Hepatocyte (in vitro differentiated cells): ENCODE data around the gene NTPCR. TPM values are rescaled to one million over a fixed set of nuclear protein-coding genes. Genes with fewer than 3 reads are reported as not detected.

Experiments used
- DNase-seq: peaks from one replicate; pipeline ENCODE4 v3.0.0-alpha.2; 2016; ENCODE audit warnings: low spot score
- H2AFZ ChIP-seq: fragments of 200-600 bp; sonication (generic); 2 replicates; pipeline ENCODE4 v1.6.0; 2016; ENCODE audit warnings: antibody characterized with exemption, mild to moderate bottlenecking
- H3K27ac ChIP-seq: fragments of 200-600 bp; sonication (generic); 2 replicates; pipeline ENCODE4 v1.5.1; 2016; ENCODE audit warnings: mild to moderate bottlenecking
- H3K27me3 ChIP-seq: fragments of 200-600 bp; sonication (generic); 2 replicates; pipeline ENCODE4 v1.6.1; 2016
- H3K36me3 ChIP-seq: fragments of 200-600 bp; sonication (generic); replicated peaks from 2 replicates; pipeline ENCODE4 v1.5.1; 2016; ENCODE audit warnings: low read depth; ENCODE audit not compliant: insufficient read depth
- H3K4me1 ChIP-seq: fragments of 200-600 bp; sonication (generic); 2 replicates; pipeline ENCODE4 v1.5.1; 2016; ENCODE audit warnings: mild to moderate bottlenecking, moderate library complexity; ENCODE audit not compliant: insufficient read depth
- H3K4me2 ChIP-seq: fragments of 200-600 bp; sonication (generic); 2 replicates; pipeline ENCODE4 v1.6.0; 2016
- H3K4me3 ChIP-seq: fragments of 200-600 bp; sonication (generic); 2 replicates; pipeline ENCODE4 v1.5.1; 2016; ENCODE audit warnings: mild to moderate bottlenecking
- H3K79me2 ChIP-seq: fragments of 200-600 bp; sonication (generic); 2 replicates; pipeline ENCODE4 v1.6.0; 2017; ENCODE audit warnings: mild to moderate bottlenecking
- H3K9me2 ChIP-seq: fragments of 200-600 bp; sonication (generic); replicated peaks from 2 replicates; pipeline ENCODE4 v1.6.0; 2017; ENCODE audit warnings: mild to moderate bottlenecking; ENCODE audit not compliant: insufficient read depth
- H3K9me3 ChIP-seq: fragments of 200-600 bp; sonication (generic); 2 replicates; pipeline ENCODE4 v1.5.1; 2016; ENCODE audit warnings: low read depth, mild to moderate bottlenecking
- H4K20me1 ChIP-seq: fragments of 200-600 bp; sonication (generic); 2 replicates; pipeline ENCODE4 v1.6.0; 2016; ENCODE audit warnings: mild to moderate bottlenecking; ENCODE audit not compliant: insufficient read depth, poor library complexity, severe bottlenecking
- EZH2 ChIP-seq: fragments of 200-600 bp; sonication (generic); IDR thresholded peaks from 2 replicates; pipeline ENCODE4 v1.6.1; 2016; ENCODE audit warnings: antibody characterized with exemption, mild to moderate bottlenecking, borderline replicate concordance
- EZH2phosphoT487 ChIP-seq: fragments of 200-600 bp; sonication (generic); IDR thresholded peaks from one replicate; pipeline ENCODE4 v1.6.1; 2018; ENCODE audit warnings: antibody characterized with exemption, mild to moderate bottlenecking, low read depth, moderate library complexity; ENCODE audit not compliant: unreplicated experiment, severe bottlenecking
- WGBS: methylation state at CpG from one replicate; pipeline ENCODE4 v1.1.6; 2016; ENCODE audit warnings: low lambda C conversion rate; ENCODE audit errors: missing lambda C conversion rate; 5-methylcytosine and 5-hydroxymethylcytosine counted together
- polyA plus RNA-seq: library from polyadenylated mRNA; unstranded; fragments of >200 nt; fragmentation: Nextera tagmentation; extraction: Ambion mirVana; gene quantifications from 2 replicates; pipeline ENCODE4 v1.2.1, GENCODE V29; 2016
- total RNA-seq: library from RNA; depleted of rRNA; stranded (reverse); fragments of >200 nt; gene quantifications from 2 replicates; pipeline ENCODE4 v1.2.3, GENCODE V29; 2014
- TF ChIP-seq, protein P1 (sequence below): fragments of 200-600 bp; sonication (generic); IDR thresholded peaks from 2 replicates; pipeline ENCODE4 v1.5.1; 2016; ENCODE audit warnings: antibody characterized with exemption, mild to moderate bottlenecking; ENCODE audit not compliant: poor library complexity

NTPCR gene
- total and polyA plus RNA-seq, 2 experiments from 2014 or later, result 32.1 to 52.9 TPM

GRCh38 chr1:232937741-232938375 is 12.6 kb upstream of the NTPCR start:
- no peak for DNase-seq
- no peaks in the 10 kb centered on the region for H3K9me2 ChIP-seq
- no peak for TF ChIP-seq EZH2phosphoT487
- no peak for TF ChIP-seq EZH2
- TF ChIP-seq, protein P1, sequence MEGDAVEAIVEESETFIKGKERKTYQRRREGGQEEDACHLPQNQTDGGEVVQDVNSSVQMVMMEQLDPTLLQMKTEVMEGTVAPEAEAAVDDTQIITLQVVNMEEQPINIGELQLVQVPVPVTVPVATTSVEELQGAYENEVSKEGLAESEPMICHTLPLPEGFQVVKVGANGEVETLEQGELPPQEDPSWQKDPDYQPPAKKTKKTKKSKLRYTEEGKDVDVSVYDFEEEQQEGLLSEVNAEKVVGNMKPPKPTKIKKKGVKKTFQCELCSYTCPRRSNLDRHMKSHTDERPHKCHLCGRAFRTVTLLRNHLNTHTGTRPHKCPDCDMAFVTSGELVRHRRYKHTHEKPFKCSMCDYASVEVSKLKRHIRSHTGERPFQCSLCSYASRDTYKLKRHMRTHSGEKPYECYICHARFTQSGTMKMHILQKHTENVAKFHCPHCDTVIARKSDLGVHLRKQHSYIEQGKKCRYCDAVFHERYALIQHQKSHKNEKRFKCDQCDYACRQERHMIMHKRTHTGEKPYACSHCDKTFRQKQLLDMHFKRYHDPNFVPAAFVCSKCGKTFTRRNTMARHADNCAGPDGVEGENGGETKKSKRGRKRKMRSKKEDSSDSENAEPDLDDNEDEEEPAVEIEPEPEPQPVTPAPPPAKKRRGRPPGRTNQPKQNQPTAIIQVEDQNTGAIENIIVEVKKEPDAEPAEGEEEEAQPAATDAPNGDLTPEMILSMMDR, result no peak
- no peaks in the 10 kb centered on the region for H3K4me1 ChIP-seq
- H2AFZ ChIP-seq, result no peak overlapping the region
- H3K36me3 ChIP-seq, result no peaks in the 10 kb centered on the region
- no peaks in the 10 kb centered on the region for H3K9me3 ChIP-seq
- H3K4me3 ChIP-seq, result no peak overlapping the region
- no peaks in the 10 kb centered on the region for H3K79me2 ChIP-seq
- no peak overlapping the region for H3K27ac ChIP-seq
- no peaks in the 10 kb centered on the region for H3K27me3 ChIP-seq
- H3K4me2 ChIP-seq, result no peak overlapping the region
- H4K20me1 ChIP-seq, result no peaks in the 10 kb centered on the region
- WGBS, result 72% methylated on average over 8 of the region's 8 CpGs

DNA sequence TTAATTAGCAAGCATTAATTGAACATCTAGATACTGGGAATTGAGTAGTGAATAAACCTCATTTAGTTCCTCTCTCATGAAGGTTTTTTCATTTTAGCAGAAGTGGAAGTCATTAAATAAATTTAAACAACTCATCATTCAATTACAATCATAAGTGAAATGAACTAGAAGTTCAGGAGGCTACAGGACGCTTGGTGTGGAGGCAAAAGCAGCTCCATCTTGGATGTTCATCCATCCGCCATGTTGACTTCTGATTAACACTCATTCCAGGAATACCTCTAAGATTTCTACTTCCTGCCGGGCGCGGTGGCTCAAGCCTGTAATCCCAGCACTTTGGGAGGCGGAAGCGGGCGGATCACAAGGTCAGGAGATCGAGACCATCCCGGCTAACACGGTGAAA is 11.5 kb upstream of the NTPCR start:
- WGBS, result 98% methylated on average over 11 of the region's 11 CpGs
- H3K36me3 ChIP-seq, result no peaks in the 10 kb centered on the region
- no peaks in the 10 kb centered on the region for H3K9me2 ChIP-seq
- no peak for DNase-seq
- no peak overlapping the region for H3K27ac ChIP-seq
- H3K4me2 ChIP-seq, result no peak overlapping the region
- no peak for TF ChIP-seq EZH2phosphoT487
- no peak for TF ChIP-seq EZH2
- TF ChIP-seq, protein P1, result no peak
- no peaks in the 10 kb centered on the region for H3K4me1 ChIP-seq
- no peaks in the 10 kb centered on the region for H3K27me3 ChIP-seq
- H3K9me3 ChIP-seq, result no peaks in the 10 kb centered on the region
- no peaks in the 10 kb centered on the region for H4K20me1 ChIP-seq
- H3K79me2 ChIP-seq, result no peaks in the 10 kb centered on the region
- no peak overlapping the region for H3K4me3 ChIP-seq
- no peak overlapping the region for H2AFZ ChIP-seq

GRCh38 chr1:232939748-232940147 is 10.7 kb upstream of the NTPCR start:
- no peak overlapping the region for H3K27ac ChIP-seq
- DNase-seq, result no peak
- H3K4me1 ChIP-seq, result no peaks in the 10 kb centered on the region
- H2AFZ ChIP-seq, result no peak overlapping the region
- no peaks in the 10 kb centered on the region for H3K27me3 ChIP-seq
- H3K4me3 ChIP-seq, result no peak overlapping the region
- no peaks in the 10 kb centered on the region for H3K9me2 ChIP-seq
- no peak for TF ChIP-seq EZH2
- TF ChIP-seq, protein P1, result no peak
- no peak for TF ChIP-seq EZH2phosphoT487
- no peaks in the 10 kb centered on the region for H3K79me2 ChIP-seq
- 85% methylated on average over 2 of the region's 2 CpGs for whole genome bisulfite sequencing
- no peaks in the 10 kb centered on the region for H3K9me3 ChIP-seq
- no peaks in the 10 kb centered on the region for H3K36me3 ChIP-seq
- H3K4me2 ChIP-seq, result no peak overlapping the region
- H4K20me1 ChIP-seq, result no peaks in the 10 kb centered on the region

DNA sequence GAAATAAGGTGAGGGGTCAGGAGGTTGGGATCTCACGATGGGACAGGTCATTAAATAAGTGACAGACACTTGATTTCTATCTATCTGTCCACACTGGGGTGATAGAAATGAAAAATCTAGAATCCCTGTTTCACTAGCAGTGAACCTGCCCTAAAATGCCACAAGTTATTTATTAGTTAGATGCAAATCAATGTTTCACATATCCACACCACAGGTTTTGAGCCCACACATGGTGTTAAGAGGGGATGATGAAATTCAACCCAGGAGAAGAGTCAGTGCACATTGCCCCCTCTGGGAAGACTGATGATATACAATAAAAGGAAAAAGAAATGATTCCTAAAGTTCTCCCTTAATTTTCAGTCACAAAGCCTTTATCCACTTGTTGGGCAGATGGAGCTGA is 10.1 kb upstream of the NTPCR start:
- no peak for DNase-seq
- Histone ChIP-seq H3K9me2 (no peaks in the 10 kb centered on the region), H3K27me3 (no peaks in the 10 kb centered on the region), H3K9me3 (no peaks in the 10 kb centered on the region), H3K4me2 (no peak overlapping the region), H4K20me1 (no peaks in the 10 kb centered on the region), H3K4me1 (no peaks in the 10 kb centered on the region), H2AFZ (no peak overlapping the region), H3K36me3 (no peaks in the 10 kb centered on the region), H3K27ac (no peak overlapping the region), H3K4me3 (no peak overlapping the region), H3K79me2 (no peaks in the 10 kb centered on the region)
- WGBS, result 48% methylated on average over 1 of the region's 1 CpG
- TF ChIP-seq, protein P1, result no peak
- TF ChIP-seq EZH2phosphoT487 (no peak), EZH2 (no peak)
